A673 (cell line): ENCODE measurements around the gene NPC1. TPM values are rescaled to one million over a fixed set of nuclear protein-coding genes. Genes with fewer than 3 reads are reported as not detected.

ENCODE experiments used
- BruUV-seq: library from RNA; stranded (reverse); fragments of 400-500 nt; replicated peaks from 2 replicates; lab custom pipeline; 2021; lab: Mats Ljungman, UMichigan
- CTCF ChIA-PET: fragments of 300-600 bp; sonication (Branson Sonifier 250); formaldehyde crosslinking; loops from one replicate; lab custom pipeline; 2022; ENCODE audit warnings: antibody characterized with exemption; lab: Charles Lee
- POLR2A ChIA-PET: fragments of 300-600 bp; sonication (Branson Sonifier 250); formaldehyde crosslinking; loops from one replicate; lab custom pipeline; 2022; ENCODE audit warnings: antibody characterized with exemption; ENCODE audit not compliant: low non-redundant PET; lab: Charles Lee
- DNase-seq: peaks from one replicate; pipeline ENCODE4 v3.0.0-alpha.2; 2015; ENCODE audit warnings: low spot score
- H3K27ac ChIP-seq: fragments of 200-600 bp; sonication (generic); 2 replicates; pipeline ENCODE4 v1.5.1; 2016; ENCODE audit warnings: mixed run types, low read depth, mild to moderate bottlenecking, mixed read lengths, antibody characterized with exemption, low read length; ENCODE audit not compliant: poor library complexity, severe bottlenecking
- H3K27me3 ChIP-seq: fragments of 200-600 bp; sonication (generic); replicated peaks from 2 replicates; pipeline ENCODE4 v1.6.1; 2017; ENCODE audit warnings: mixed run types, low read depth, mild to moderate bottlenecking, mixed read lengths, antibody characterized with exemption, low read length; ENCODE audit not compliant: insufficient read depth, poor library complexity
- H3K36me3 ChIP-seq: fragments of 200-600 bp; sonication (generic); 2 replicates; pipeline ENCODE4 v1.6.1; 2016; ENCODE audit warnings: mixed run types, mild to moderate bottlenecking, mixed read lengths, antibody characterized with exemption, low read length; ENCODE audit not compliant: insufficient read depth, poor library complexity, severe bottlenecking
- H3K4me1 ChIP-seq: fragments of 200-600 bp; sonication (generic); 2 replicates; pipeline ENCODE4 v1.6.1; 2017; ENCODE audit warnings: mixed run types, mild to moderate bottlenecking, mixed read lengths, antibody characterized with exemption, low read length; ENCODE audit not compliant: insufficient read depth, poor library complexity, severe bottlenecking
- H3K4me3 ChIP-seq: fragments of 200-600 bp; sonication (generic); 2 replicates; pipeline ENCODE4 v1.5.1; 2016; ENCODE audit warnings: low read depth, mixed run types, mild to moderate bottlenecking, mixed read lengths, low read length; ENCODE audit not compliant: poor library complexity, severe bottlenecking
- H3K9me3 ChIP-seq: fragments of 200-600 bp; sonication (generic); 2 replicates; pipeline ENCODE4 v1.6.1; 2016; ENCODE audit warnings: mixed run types, low read depth, mild to moderate bottlenecking, mixed read lengths, antibody characterized with exemption, low read length; ENCODE audit not compliant: poor library complexity, severe bottlenecking
- EZH2 ChIP-seq: fragments of 200-600 bp; sonication (generic); IDR thresholded peaks from 2 replicates; pipeline ENCODE4 v1.6.1; 2017; ENCODE audit warnings: borderline replicate concordance, low read depth, mild to moderate bottlenecking, mixed read lengths, antibody characterized with exemption, low read length; ENCODE audit not compliant: poor library complexity, severe bottlenecking
- intact Hi-C: fragments of 100-400 bp; cut with micrococcal nuclease; formaldehyde crosslinking; loops from one replicate; pipeline ENCODE4 v1.10.0; 2022; ENCODE audit not compliant: unreplicated experiment
- total RNA-seq: library from RNA; stranded (reverse); gene quantifications from 2 replicates; pipeline ENCODE4 v1.2.3, GENCODE V29; 2021
- TF ChIP-seq, protein P1 (sequence below): fragments of 300-800, 200-600 bp; sonication (generic); conservative IDR thresholded peaks from 2 replicates; pipeline ENCODE4 v1.5.1; 2017; ENCODE audit warnings: low read depth, mild to moderate bottlenecking, antibody characterized with exemption, low read length, moderate library complexity, mixed read lengths

NPC1 gene
- total RNA-seq, 1 experiment from 2014 or later = 53.0 TPM

DNA sequence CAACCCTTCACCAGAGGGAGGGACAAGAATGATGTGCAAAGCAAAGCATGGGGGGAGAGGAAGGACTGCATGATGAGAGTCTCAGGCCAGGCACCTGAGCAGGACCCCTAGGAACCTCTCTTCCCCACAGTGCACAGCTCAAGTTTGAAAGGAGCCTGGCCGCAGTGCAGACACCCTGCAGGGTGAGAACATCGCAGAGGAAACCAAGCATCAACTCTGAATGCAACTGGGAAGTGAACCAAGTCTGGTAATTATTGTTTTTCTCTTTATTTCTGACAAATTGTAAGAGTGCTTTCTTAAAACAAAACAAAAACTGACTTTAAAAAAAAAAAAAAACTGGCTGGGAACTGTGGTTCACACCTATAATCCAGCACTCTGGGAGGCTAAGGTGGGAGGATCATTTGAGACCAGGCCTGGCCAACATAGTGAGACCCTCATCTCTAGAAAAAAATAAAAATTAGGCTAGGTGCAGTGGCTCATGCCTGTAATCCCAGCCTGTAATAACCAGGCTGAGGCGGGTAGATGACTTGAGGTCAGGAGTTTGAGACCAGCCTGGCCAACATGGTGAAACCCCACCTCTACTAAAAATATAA, 15.3 kb downstream of the NPC1 start:
- no peak for DNase-seq
- intact Hi-C loops = no loop called here
- H3K4me1 ChIP-seq = peaks cover 11% of the 10 kb centered on the region
- no peak overlapping the region for H3K27ac ChIP-seq
- H3K9me3 ChIP-seq = no peaks in the 10 kb centered on the region
- CTCF ChIA-PET = no interaction called here
- BruUV-seq = no TSS peak
- no peaks in the 10 kb centered on the region for H3K27me3 ChIP-seq
- POLR2A ChIA-PET = no interaction called here
- no peak overlapping the region for H3K4me3 ChIP-seq
- TF ChIP-seq, protein P1, sequence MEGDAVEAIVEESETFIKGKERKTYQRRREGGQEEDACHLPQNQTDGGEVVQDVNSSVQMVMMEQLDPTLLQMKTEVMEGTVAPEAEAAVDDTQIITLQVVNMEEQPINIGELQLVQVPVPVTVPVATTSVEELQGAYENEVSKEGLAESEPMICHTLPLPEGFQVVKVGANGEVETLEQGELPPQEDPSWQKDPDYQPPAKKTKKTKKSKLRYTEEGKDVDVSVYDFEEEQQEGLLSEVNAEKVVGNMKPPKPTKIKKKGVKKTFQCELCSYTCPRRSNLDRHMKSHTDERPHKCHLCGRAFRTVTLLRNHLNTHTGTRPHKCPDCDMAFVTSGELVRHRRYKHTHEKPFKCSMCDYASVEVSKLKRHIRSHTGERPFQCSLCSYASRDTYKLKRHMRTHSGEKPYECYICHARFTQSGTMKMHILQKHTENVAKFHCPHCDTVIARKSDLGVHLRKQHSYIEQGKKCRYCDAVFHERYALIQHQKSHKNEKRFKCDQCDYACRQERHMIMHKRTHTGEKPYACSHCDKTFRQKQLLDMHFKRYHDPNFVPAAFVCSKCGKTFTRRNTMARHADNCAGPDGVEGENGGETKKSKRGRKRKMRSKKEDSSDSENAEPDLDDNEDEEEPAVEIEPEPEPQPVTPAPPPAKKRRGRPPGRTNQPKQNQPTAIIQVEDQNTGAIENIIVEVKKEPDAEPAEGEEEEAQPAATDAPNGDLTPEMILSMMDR = no peak
- no peak for TF ChIP-seq EZH2
- peaks cover 41% of the 10 kb centered on the region for H3K36me3 ChIP-seq

DNA sequence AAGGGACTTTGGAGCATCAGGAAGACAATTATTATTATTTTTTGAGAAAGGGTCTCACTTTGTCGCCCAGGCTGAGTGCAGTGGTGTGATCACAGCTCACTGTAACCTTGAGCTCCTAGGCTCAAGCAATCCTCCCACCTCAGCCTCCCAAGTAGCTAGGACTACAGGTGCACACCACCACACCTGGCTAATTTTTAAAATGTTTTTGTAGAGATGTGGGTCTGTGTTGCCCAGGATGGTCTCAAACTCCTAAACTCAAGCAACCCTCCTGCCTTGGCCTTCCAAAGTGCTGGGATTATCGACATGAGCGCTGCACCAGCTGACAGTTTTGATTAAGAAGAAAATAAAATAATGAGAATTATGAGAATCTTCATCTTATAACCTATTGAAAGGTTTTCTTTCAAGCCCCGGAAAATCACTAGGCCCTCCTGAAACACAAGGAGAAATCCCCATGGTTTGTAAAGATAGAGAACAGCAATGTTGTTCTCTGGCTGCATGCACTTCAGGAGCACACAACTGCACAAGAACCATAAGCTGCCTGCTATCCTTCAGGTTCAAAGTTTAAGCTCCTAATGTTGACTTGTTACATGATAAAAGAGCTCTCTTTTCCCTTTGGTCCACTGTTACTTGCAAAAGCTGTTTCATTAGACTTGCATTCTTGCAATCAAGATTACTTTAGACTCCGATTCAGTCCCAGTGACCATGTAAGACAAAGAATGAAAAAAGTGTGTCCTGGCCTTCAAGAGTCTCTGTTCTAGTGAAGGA, 16.8 kb downstream of the NPC1 start:
- BruUV-seq = no TSS peak
- CTCF ChIA-PET = no interaction called here
- peaks cover 44% of the 10 kb centered on the region for H3K36me3 ChIP-seq
- intact Hi-C loops = no loop called here
- peaks cover 6% of the 10 kb centered on the region for H3K4me1 ChIP-seq
- TF ChIP-seq, protein P1 = no peak
- no peak for TF ChIP-seq EZH2
- no peaks in the 10 kb centered on the region for H3K27me3 ChIP-seq
- H3K9me3 ChIP-seq = no peaks in the 10 kb centered on the region
- no peak overlapping the region for H3K27ac ChIP-seq
- POLR2A ChIA-PET = no interaction called here
- no peak for DNase-seq
- no peak overlapping the region for H3K4me3 ChIP-seq

DNA sequence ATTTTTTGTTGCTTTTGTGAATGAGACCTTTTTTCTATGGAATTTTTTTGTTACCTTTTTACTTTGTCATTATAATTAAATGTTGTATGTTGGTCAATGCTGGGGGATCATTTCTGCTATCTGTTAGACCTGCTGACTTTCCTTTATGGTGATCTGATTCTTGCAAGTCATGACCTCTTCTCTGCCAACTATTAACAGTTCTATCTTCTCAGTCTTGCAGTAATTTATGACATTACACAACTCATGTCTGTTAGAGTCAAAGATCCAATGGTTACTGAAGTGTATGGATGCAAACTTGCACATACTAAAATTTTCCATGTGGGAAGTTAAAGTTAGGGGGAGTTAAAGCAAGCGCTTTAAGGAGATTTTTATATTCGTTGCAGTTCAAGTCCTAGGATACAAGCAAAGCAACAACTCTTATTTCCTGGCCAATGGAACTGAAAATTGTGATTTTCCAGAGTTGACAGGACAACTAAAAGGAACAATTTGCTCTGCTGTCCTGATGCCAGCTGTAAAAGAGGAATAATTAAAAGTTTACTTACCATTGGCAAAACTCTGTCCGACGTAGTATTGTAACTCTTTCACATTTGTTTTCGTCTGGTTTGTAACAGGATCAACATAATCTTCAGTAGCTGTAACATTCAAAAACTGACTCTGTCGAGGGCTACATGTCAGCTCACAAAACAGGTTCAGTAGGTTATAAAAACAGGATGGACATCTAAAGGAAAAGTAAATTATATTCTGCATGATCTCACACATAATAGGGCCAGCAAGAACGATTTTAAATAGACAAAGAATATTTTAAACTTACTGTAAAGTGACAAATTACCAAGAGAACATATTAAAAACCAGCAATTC, 17.8 kb downstream of the NPC1 start:
- intact Hi-C loops = no loop called here
- BruUV-seq = no TSS peak
- H3K4me1 ChIP-seq = peaks cover under 1% of the 10 kb centered on the region
- TF ChIP-seq, protein P1 = no peak
- no peak for TF ChIP-seq EZH2
- H3K27me3 ChIP-seq = no peaks in the 10 kb centered on the region
- H3K27ac ChIP-seq = no peak overlapping the region
- H3K36me3 ChIP-seq = peaks cover 48% of the 10 kb centered on the region
- CTCF ChIA-PET = no interaction called here
- no peak for DNase-seq
- POLR2A ChIA-PET = no interaction called here
- H3K4me3 ChIP-seq = no peak overlapping the region
- no peaks in the 10 kb centered on the region for H3K9me3 ChIP-seq
